Stimulated activated naive B cell treated with anti-CD40 and anti-IgM and Interleukin-4, amounts not matched to agents 10 μg/mL and 1 μg/mL and 100 μg/mL, for 72 hours (primary cell): ENCODE data around the gene LRIT2.
A peak's percentile ranks its signal among the peaks of the same experiment; 100 is the strongest.
"Not testable (repeated sequence)": the region's sequence is repeated elsewhere in the genome, so short reads cannot be mapped to it uniquely, and the experiment has no call there.

Experiments
- ATAC-seq, 2 donors: fragments of 150-1000 bp; cut with Tn5 transposase; replicated peaks; 2 replicates each; pipeline ENCODE4 v1.10.0; 2021; ENCODE audit warnings: moderate library complexity in 1 of 2
- DNase-seq: peaks from one replicate; pipeline ENCODE4 v3.0.0; 2021
- H3K27ac Mint-ChIP-seq: one replicate; pipeline ENCODE4 v1.8.0; 2022; ENCODE audit warnings: mild to moderate bottlenecking, mixed read lengths
- H3K27me3 Mint-ChIP-seq, 2 donors: one replicate each; pipeline ENCODE4 v1.8.0; 2022; ENCODE audit warnings: mixed read lengths in 2 of 2
- H3K36me3 Mint-ChIP-seq, 2 donors: one replicate each; pipeline ENCODE4 v1.8.0; 2022; ENCODE audit warnings: mixed read lengths in 2 of 2, mild to moderate bottlenecking in 1 of 2
- H3K4me1 Mint-ChIP-seq, 2 donors: one replicate each; pipeline ENCODE4 v1.8.0; 2022; ENCODE audit warnings: mixed read lengths in 2 of 2, mild to moderate bottlenecking in 1 of 2
- H3K4me3 Mint-ChIP-seq, 2 donors: one replicate each; pipeline ENCODE4 v1.8.0; 2022; ENCODE audit warnings: mild to moderate bottlenecking in 2 of 2, mixed read lengths in 2 of 2, moderate library complexity in 1 of 2
- H3K9me3 Mint-ChIP-seq, 2 donors: one replicate each; pipeline ENCODE4 v1.8.0; 2022; ENCODE audit warnings: mixed read lengths in 2 of 2, mild to moderate bottlenecking in 1 of 2

Gene LRIT2

DNA sequence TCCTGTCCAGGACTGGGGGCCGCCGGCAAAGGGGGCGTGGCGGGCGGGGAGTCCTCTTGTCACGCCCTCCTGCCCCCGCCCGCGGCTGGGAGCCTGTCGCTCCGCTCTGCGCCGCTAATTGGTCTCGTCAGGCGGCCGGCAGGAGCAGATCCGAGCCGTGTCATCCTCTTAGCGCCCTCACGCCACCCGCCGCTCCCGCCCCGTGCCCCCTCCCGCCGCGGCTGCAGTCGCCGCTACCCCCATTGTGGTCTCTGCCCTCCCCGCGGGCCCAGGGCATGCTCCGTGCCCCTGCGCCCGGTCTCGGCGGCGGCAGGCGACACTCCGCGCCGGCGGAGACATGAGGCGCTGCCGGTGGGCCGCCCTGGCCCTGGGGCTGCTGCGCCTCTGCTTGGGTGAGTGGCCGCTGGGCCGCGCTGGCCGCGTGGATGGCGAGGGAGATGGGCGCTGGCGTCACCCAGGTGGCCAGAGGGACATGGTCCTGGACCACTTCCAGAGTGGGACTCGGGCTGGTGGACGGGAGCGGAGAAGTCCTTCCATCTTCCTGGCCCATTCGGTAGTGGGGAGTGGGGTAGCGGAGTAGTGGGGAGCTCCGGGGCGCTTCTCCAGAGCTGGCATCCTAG lies 30.8 kb downstream of the LRIT2 start, which contains the start of gene CDHR1:
Gene CDHR1, plus strand, starts transcription at position 114 of the 620 bp plus-strand sequence. Its CDS starts 224 bp downstream, at position 338.
- DNase-seq (no peak), ATAC-seq (peak; percentile 79 to 81)
- Mint-ChIP-seq H3K9me3 (no peaks in the 10 kb centered on the region), H3K4me3 (peak within 1 kb of the TSS; percentile 74 to 75), H3K36me3 (no peaks in the 10 kb centered on the region), H3K27ac (no peak within 1 kb of the TSS), H3K27me3 (peaks cover 53 to 70% of the 10 kb centered on the region in 2 donors), H3K4me1 (peaks cover 4 to 5% of the 10 kb centered on the region in 2 donors)

- Mint-ChIP-seq H3K4me1 (peaks cover 4 to 5% of the 10 kb centered on the region in 2 donors), H3K27ac (no peak overlapping the region), H3K4me3 (peak overlapping the region in 1 of 2 donors; percentile 74), H3K36me3 (no peaks in the 10 kb centered on the region), H3K27me3 (peaks cover 53 to 70% of the 10 kb centered on the region in 2 donors), H3K9me3 (no peaks in the 10 kb centered on the region)
- ATAC-seq (peak in 1 of 2 donors; percentile 18), DNase-seq (no peak)
Measured at GRCh38 chr10:84193846-84194423, 31.4 kb downstream of the LRIT2 start.

- Mint-ChIP-seq H3K4me3 (no peak overlapping the region), H3K36me3 (no peaks in the 10 kb centered on the region), H3K27me3 (peaks cover 48 to 66% of the 10 kb centered on the region in 2 donors), H3K9me3 (no peaks in the 10 kb centered on the region), H3K4me1 (peaks cover 4 to 5% of the 10 kb centered on the region in 2 donors), H3K27ac (no peak overlapping the region)
- no peak for ATAC-seq
- DNase-seq = no peak
Measured at GRCh38 chr10:84193327-84193726, 32.0 kb downstream of the LRIT2 start.

DNA sequence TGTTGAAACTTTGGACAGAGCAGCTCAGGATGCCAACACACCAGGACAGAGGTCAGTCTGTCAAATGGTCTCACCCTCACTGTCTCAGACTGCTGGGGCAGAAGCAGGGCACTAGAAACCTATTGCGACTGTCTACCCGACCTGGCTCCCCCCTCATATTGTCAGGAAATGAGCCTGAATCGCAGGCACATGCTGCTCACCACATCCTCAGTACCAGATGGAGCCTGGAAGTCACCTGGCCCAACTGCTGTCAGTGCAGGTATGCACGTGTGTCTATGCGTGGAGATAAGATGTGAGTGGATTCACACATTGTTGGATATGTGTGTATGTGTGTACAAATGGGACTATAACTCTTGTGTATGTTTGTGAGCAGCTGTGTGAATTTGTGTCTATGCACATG lies 34.2 kb downstream of the LRIT2 start:
- no peaks in the 10 kb centered on the region for H3K9me3 Mint-ChIP-seq
- peaks cover 30 to 46% of the 10 kb centered on the region in 2 donors for H3K27me3 Mint-ChIP-seq
- H3K4me3 Mint-ChIP-seq = no peak overlapping the region
- DNase-seq (no peak), ATAC-seq (no peak)
- no peaks in the 10 kb centered on the region for H3K36me3 Mint-ChIP-seq
- peaks cover 4 to 5% of the 10 kb centered on the region in 2 donors for H3K4me1 Mint-ChIP-seq
- no peak overlapping the region for H3K27ac Mint-ChIP-seq

DNA sequence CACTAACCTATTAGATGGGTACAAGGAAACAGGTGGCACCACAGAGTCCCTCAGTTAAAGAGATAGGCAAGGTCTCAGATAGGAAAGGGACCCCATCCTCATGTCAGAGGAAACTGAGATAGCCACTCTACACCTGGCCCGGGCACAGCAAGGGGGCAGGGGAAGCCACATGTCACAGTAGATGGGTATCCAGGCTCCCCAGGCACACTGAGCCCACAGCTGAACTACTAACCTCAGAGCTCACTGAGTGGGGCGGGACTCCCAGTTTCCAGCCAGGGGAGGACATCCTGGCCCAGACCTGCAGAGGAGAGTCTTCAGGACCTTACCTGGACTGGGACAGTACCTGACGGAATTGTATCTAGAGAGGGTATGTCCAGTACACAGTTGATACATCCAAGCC lies 34.7 kb downstream of the LRIT2 start:
- peaks cover 4 to 5% of the 10 kb centered on the region in 2 donors for H3K4me1 Mint-ChIP-seq
- peaks cover 25 to 41% of the 10 kb centered on the region in 2 donors for H3K27me3 Mint-ChIP-seq
- no peaks in the 10 kb centered on the region for H3K9me3 Mint-ChIP-seq
- no peak for ATAC-seq
- no peak overlapping the region for H3K27ac Mint-ChIP-seq
- no peak for DNase-seq
- H3K4me3 Mint-ChIP-seq = no peak overlapping the region
- H3K36me3 Mint-ChIP-seq = no peaks in the 10 kb centered on the region

GRCh38 chr10:84188815-84189214 lies 36.5 kb downstream of the LRIT2 start:
- Mint-ChIP-seq H3K4me1 (peaks cover 3 to 6% of the 10 kb centered on the region in 2 donors), H3K9me3 (no peaks in the 10 kb centered on the region), H3K4me3 (no peak overlapping the region), H3K27ac (no peak overlapping the region), H3K27me3 (peaks cover 18 to 42% of the 10 kb centered on the region in 2 donors), H3K36me3 (no peaks in the 10 kb centered on the region)
- DNase-seq (no peak), ATAC-seq (no peak)

DNA sequence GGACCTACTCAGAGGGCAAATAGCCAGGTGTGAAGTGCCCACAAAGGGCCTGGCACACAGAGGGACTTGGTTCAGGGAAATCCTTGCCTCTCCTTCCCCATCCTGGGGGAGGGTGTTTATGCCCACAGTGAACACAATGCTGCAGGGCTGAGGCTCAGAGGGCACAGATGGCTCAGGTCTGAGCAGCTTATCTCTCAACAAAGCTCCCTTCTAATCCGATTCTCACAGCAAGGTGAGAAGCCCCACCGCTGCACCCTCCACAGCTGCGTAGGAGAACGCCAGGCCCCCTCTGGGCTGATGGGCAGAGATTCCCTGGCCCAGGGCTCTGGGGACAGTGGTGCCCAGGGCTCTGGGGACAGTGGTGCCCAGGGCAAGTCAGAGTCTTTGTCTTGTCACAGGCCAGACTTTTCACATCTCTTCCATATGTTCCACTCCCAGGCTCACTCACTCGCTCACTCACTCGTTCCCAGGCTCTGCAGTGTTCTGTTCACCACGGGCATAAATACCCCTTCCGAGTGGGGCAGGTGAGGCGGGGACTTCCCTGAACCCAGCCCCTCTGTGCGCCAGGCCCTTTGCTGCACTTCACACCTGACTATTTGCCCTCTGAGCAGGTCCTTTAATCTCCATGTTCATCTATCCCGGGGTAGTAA lies 39.7 kb downstream of the LRIT2 start:
- Mint-ChIP-seq H3K27me3 (peaks cover 4 to 20% of the 10 kb centered on the region in 2 donors), H3K4me3 (no peak overlapping the region), H3K27ac (no peak overlapping the region), H3K36me3 (no peaks in the 10 kb centered on the region), H3K9me3 (no peaks in the 10 kb centered on the region), H3K4me1 (peaks cover 3 to 6% of the 10 kb centered on the region in 2 donors)
- no peak for DNase-seq
- no peak for ATAC-seq

DNA sequence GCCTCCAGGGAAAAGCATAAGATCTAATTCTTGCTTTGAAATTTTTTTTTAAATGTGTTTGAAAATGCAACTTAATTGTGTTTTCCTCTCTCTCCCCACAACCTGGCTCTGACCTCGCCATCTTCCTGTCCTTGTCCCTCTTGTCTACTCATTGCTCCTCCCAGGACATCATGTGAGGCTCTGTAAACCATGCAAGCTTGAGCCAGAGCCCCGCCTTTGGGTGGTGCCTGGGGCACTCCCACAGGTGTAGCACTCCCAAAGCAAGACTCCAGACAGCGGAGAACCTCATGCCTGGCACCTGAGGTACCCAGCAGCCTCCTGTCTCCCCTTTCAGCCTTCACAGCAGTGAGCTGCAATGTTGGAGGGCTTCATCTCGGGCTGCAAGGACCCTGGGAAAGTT lies 40.8 kb downstream of the LRIT2 start:
- no peaks in the 10 kb centered on the region for H3K9me3 Mint-ChIP-seq
- peak in 1 of 2 donors; percentile 36 for ATAC-seq
- no peak overlapping the region for H3K27ac Mint-ChIP-seq
- peaks cover 3 to 6% of the 10 kb centered on the region in 2 donors for H3K4me1 Mint-ChIP-seq
- H3K4me3 Mint-ChIP-seq = no peak overlapping the region
- no peak for DNase-seq
- H3K27me3 Mint-ChIP-seq = peaks cover 4 to 14% of the 10 kb centered on the region in 2 donors
- no peaks in the 10 kb centered on the region for H3K36me3 Mint-ChIP-seq

GRCh38 chr10:84181631-84182030 lies 43.7 kb downstream of the LRIT2 start:
- ATAC-seq (no peak), DNase-seq (no peak)
- Mint-ChIP-seq H3K36me3 (no peaks in the 10 kb centered on the region), H3K27ac (no peak overlapping the region), H3K27me3 (peaks cover 4 to 14% of the 10 kb centered on the region in 2 donors), H3K9me3 (no peaks in the 10 kb centered on the region), H3K4me1 (peaks cover 9% of the 10 kb centered on the region in 2 donors), H3K4me3 (no peak overlapping the region)

GRCh38 chr10:84180386-84180785 lies 45.0 kb downstream of the LRIT2 start:
- not testable (repeated sequence) for ATAC-seq, H3K4me3 Mint-ChIP-seq, H3K36me3 Mint-ChIP-seq, H3K27ac Mint-ChIP-seq, H3K9me3 Mint-ChIP-seq, DNase-seq
- peaks cover 10 to 11% of the 10 kb centered on the region in 2 donors for H3K4me1 Mint-ChIP-seq
- peaks cover 4 to 14% of the 10 kb centered on the region in 2 donors for H3K27me3 Mint-ChIP-seq

- DNase-seq (peak; percentile 41), ATAC-seq (peak; percentile 88 to 91)
- Mint-ChIP-seq H3K36me3 (no peaks in the 10 kb centered on the region), H3K9me3 (no peaks in the 10 kb centered on the region), H3K27ac (no peak overlapping the region), H3K4me3 (no peak overlapping the region), H3K27me3 (peaks cover 4 to 6% of the 10 kb centered on the region in 2 donors), H3K4me1 (peaks cover 6 to 7% of the 10 kb centered on the region in 2 donors)
Measured at GRCh38 chr10:84179059-84179710, 46.2 kb downstream of the LRIT2 start.

DNA sequence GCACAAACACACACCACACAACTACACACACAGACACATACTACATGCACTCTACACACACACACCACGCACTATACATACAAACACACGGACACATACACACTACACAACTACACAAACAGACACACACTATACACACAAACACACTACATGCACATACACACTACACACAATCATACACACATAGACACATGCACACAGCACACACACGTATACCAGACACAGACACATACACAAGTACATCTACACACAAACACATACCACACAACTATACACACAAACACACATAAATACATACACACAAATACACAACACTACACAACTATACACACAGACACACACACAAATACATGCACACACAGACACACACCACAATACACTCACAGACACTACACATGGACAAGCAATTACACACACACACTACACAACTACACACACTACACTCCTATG lies 47.2 kb downstream of the LRIT2 start:
- Mint-ChIP-seq H3K4me1 (peaks cover 7 to 8% of the 10 kb centered on the region in 2 donors), H3K4me3 (no peak overlapping the region), H3K27ac (no peak overlapping the region), H3K9me3 (no peaks in the 10 kb centered on the region), H3K27me3 (peaks cover 4 to 6% of the 10 kb centered on the region in 2 donors), H3K36me3 (no peaks in the 10 kb centered on the region)
- ATAC-seq (no peak), DNase-seq (no peak)

DNA sequence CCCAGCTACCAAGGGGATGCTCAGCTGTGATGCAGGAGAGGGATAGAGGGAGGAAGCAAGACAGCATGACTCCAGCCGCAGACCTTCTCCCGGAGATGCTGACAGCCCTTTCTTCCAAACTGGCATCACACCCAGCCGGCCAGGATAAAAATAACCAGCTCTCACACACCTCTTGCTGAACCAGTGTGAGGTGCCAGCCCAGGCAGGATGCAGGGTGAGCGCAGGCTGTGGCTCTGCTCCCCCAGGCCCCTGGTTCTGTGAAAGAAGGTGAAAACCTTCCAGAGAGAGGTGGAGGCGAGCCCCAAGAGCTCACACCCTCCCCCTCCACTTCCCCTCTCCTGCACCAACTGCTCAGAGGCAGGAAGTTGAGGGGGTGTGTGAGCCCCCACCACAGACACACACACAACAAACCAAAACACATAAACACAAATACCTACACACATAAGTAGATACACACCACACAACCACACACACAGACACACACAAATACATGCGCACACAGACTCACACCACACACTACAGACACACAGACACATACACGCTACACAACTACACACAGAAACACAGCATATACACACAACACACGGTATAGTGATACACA lies 47.7 kb downstream of the LRIT2 start:
- DNase-seq (no peak), ATAC-seq (peak; percentile 45 to 55)
- no peak overlapping the region for H3K27ac Mint-ChIP-seq
- no peak overlapping the region for H3K4me3 Mint-ChIP-seq
- H3K27me3 Mint-ChIP-seq = peaks cover 2 to 3% of the 10 kb centered on the region in 2 donors
- no peaks in the 10 kb centered on the region for H3K9me3 Mint-ChIP-seq
- no peaks in the 10 kb centered on the region for H3K36me3 Mint-ChIP-seq
- H3K4me1 Mint-ChIP-seq = peaks cover 12 to 13% of the 10 kb centered on the region in 2 donors
